SH-SY5Y (cell line): ENCODE results near the gene NCLN.

ENCODE experiments used
- GATA2 ChIP-seq: IDR thresholded peaks from 2 replicates; pipeline ENCODE4 v1.6.1; 2011; ENCODE audit warnings: mild to moderate bottlenecking, low read depth, low read length
- GATA3 ChIP-seq: IDR thresholded peaks from 2 replicates; pipeline ENCODE4 v1.6.1; 2011; ENCODE audit warnings: low read depth, mild to moderate bottlenecking, low read length, moderate library complexity

The NCLN gene

DNA sequence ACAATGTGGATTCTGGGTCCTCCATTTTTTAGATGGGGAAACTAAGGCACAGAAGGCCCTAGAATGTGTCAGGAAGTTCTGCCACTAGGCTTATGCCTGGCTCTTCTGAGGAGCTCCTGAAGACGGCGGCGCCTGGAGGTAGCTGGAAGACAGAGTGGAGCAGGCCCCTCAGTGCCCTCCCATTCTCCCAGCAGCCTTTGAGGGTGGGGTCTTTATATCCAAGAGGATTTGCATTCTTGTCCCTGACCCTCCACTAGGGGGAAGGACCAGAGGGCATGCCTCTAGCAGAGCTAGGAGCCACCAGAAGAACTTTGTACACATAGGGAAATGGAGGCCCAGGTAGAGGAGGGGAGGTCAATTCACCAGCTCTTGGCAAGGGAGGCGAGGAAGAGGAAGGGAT lies 48.1 kb downstream of the NCLN start:
- TF ChIP-seq GATA3 (no peak), GATA2 (no peak)

GRCh38 chr19:3234800-3235199 lies 49.1 kb downstream of the NCLN start:
- TF ChIP-seq GATA2 (no peak), GATA3 (no peak)

DNA sequence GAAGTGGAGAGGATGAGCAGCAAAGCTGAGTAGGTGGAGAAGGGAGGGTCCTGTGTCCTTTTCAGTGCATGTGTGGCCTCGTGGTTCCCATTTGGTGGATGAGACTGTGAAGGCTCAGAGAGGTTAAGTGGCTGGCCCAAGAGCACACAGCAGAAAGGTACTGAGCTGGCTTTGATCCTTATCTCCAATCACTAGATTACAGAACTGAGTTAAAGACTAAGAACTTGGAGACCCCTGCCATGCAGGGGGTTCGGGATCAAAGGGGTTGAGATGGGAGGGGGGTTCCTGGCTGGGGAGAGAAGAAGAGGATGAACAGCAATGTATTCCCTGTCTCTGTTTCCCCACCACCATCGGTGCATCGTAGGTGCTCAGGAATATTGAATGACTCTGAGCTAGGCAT lies 50.5 kb downstream of the NCLN start:
- TF ChIP-seq GATA2 (no peak; the same call in 1 of the 2 replicates), GATA3 (no peak)

- no peak for TF ChIP-seq GATA3
- TF ChIP-seq GATA2 = no peak
These were observed 52.4 kb downstream of the NCLN start for GRCh38 chr19:3238066-3238561.

- TF ChIP-seq GATA2 (no peak), GATA3 (no peak)
These were observed 53.6 kb downstream of the NCLN start for GRCh38 chr19:3239367-3239766.

DNA sequence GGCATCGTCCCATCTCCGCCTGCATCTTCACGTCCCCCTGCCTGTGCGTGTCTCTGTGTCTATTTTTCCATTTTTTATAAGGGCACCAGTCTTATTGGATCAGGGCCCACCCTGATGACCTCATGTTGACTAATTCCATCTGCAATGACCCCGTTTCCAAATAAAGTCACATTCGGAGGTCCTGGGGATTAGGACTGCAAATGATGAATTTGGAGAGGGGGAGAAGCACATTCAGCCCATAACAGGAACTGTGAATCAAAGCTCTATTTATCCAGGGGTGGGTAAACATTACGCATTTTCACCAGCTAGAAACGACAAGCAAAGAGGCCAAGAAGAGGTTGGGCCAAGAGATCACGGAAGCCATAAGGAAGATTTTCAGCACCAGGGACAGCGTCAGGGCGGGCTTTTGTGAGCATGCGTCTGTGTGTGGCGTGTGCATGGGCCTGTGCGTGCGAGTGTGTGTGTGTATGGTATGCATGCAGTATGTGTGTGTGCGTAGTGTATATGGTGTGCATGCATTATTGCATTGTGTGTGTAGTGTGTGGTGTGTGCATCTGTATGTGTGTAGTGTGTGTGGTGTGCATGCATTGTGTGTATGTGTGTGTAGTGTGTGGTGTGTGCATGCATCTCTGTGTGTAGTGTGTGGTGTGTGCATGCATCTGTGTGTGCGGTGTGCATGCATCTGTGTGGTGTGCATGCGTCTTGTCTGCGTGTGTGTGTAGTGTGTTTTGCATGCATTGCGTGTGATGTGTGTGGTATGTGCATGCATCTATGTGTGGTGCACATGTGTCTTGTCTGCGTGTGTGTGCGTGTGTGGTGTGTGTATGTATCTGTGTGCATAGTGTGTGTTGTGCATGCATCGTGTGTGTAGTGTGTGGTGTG lies 58.3 kb downstream of the NCLN start:
- TF ChIP-seq GATA3 (no peak), GATA2 (no peak)

- TF ChIP-seq GATA3 = no peak
- no peak for TF ChIP-seq GATA2
These were observed 59.3 kb downstream of the NCLN start for GRCh38 chr19:3245050-3245449.

- TF ChIP-seq GATA2 (no peak), GATA3 (no peak)
These were observed 63.1 kb downstream of the NCLN start for GRCh38 chr19:3248728-3249326.

- no peak for TF ChIP-seq GATA3
These were observed 63.7 kb downstream of the NCLN start for GRCh38 chr19:3249408-3249807.

DNA sequence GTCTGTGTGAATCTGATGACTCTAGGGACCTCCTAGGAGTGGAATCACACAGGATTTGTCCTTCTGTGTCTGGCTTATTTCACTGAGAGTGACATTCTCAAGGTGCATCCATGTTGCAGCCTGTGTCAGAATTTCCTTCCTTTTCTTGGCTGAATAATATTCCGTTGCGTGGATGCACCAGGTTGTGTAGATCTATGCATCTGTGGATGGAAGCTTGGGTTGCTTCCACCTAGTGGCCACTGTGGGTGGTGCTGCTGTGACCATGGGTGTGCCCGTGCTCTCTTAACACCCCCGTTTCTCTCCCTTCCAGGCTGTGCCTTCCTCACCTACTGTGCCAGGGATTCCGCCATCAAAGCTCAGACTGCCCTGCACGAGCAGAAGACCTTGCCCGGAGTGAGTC lies 64.9 kb downstream of the NCLN start:
- TF ChIP-seq GATA3 = no peak

- no peak for TF ChIP-seq GATA2
- no peak for TF ChIP-seq GATA3
These were observed 65.5 kb downstream of the NCLN start for GRCh38 chr19:3251229-3251628.

DNA sequence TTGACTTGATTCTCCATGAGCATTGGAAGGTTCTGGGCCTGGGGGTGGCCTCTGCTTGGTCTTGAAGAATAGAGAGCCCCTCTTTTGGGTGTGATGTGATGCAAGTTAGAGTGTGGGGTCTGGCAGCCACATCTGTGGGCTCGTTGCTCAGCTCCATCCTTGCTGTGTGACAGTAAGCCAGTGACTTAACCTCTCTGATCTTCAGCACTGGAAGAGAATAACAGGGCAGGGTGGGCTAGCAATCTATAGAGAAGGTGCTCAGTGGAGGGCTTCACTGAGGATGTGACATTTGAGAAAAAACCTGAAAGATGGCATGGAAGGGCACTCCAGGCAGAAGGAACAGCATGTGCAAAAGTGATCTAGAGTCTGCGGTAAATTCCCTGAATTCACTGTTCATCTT lies 66.9 kb downstream of the NCLN start:
- TF ChIP-seq GATA3 (no peak), GATA2 (no peak)

DNA sequence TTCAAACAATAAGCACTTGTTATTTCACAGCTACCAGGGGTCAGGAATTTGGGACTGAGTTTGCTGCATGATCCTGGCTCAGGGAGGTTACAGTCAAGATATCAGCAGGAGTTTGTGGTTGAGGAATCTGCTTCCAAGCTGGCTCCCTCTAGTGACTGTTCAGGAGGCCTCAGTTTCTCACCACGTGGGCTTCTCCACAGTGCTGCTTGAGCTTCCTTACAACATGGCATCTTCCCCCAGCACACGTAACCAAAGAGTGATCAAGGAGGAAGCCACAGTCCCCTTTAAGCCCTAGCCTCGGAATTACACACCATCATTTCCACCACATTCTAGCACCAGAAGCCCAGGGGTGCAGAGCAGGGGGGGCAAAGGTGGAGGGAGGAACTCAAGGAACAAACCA lies 67.5 kb downstream of the NCLN start:
- TF ChIP-seq GATA2 (no peak), GATA3 (no peak)

GRCh38 chr19:3254520-3254919 lies 68.8 kb downstream of the NCLN start:
- TF ChIP-seq GATA3 = no peak
- TF ChIP-seq GATA2 = no peak

- TF ChIP-seq GATA2 (no peak), GATA3 (no peak)
These were observed 71.3 kb downstream of the NCLN start for GRCh38 chr19:3257071-3257470.
